Pancreas (tissue), 10 donors: ENCODE measurements around the gene VWA7. TPM values are rescaled to one million over a fixed set of nuclear protein-coding genes. Genes with fewer than 3 reads are reported as not detected.

Experiments used
- ATAC-seq, 4 donors: fragments of 200-7000 bp; cut with Tn5 transposase; one replicate each; pipeline versions ENCODE4 v1.8.0 to v1.9.1; 2020; ENCODE audit warnings: mild to moderate bottlenecking in 4 of 4, moderate library complexity in 4 of 4
- DNase-seq, 6 donors: peaks; one replicate each; pipeline ENCODE4 v3.0.0-alpha.2; 2020
- FAIRE-seq: peaks from 2 replicates; lab custom pipeline; 2012; peaks lifted over from hg19 to GRCh38; lab: Jason Lieb, UNC
- H3K27ac ChIP-seq, 4 donors: fragments of 200-600 bp; sonication (generic); 1 replicate in 3 of 4; 2 replicates in 1 of 4; pipeline versions ENCODE4 v1.5.0 to v1.8.0; 2020
- H3K27me3 ChIP-seq, 4 donors: fragments of 200-600 bp; one replicate each; pipeline ENCODE4 v1.8.0; 2021
- H3K36me3 ChIP-seq, 3 donors: fragments of 200-600 bp; sonication (generic) in 1 of 3; one replicate each; pipeline versions ENCODE4 v1.5.0 to v1.8.0; 2020 to 2021
- H3K4me1 ChIP-seq, 3 donors: fragments of 200-600 bp; one replicate each; pipeline ENCODE4 v1.8.0; 2021
- H3K4me3 ChIP-seq, 4 donors: fragments of 200-600 bp; sonication (generic) in 2 of 4; one replicate each; pipeline versions ENCODE4 v1.5.0 to v1.8.0; 2020 to 2021
- H3K9me3 ChIP-seq, 4 donors: fragments of 200-600 bp; one replicate each; pipeline ENCODE4 v1.8.0; 2021
- WGBS, 2 donors: extraction: QIAGEN DNeasy Blood & Tissue Kit; methylation state at CpG; one replicate each; pipeline ENCODE4 v1.1.7; 2013; 5-methylcytosine and 5-hydroxymethylcytosine counted together
- intact Hi-C, 3 donors: fragments of 100-400 bp; cut with DNase I; formaldehyde crosslinking; loops; one replicate each; pipeline versions ENCODE4 v1.11.1 to v1.14.2; 2022
- polyA plus RNA-seq, 2 donors: library from polyadenylated mRNA; stranded (reverse); fragments of 200-250 nt; gene quantifications; one replicate each; pipeline ENCODE4 v1.2.3, GENCODE V29; 2013
- total RNA-seq, 6 donors: library from RNA; stranded (reverse); fragmentation: NEBNext Ultra II Directional in 4 of 6; extraction: Animal tissue kit (Norgen Biotek cat#: 25700) in 4 of 6; gene quantifications; one replicate each; pipeline versions ENCODE4 v1.2.1 to v1.2.4, GENCODE V29; 2021 to 2023
- TF ChIP-seq, protein P1 (sequence below), 4 donors: fragments of 200-600 bp; sonication (generic) in 3 of 4; IDR thresholded peaks; one replicate each; pipeline versions ENCODE4 v1.5.0 to v1.8.0; 2021; ENCODE audit warnings: antibody characterized with exemption in 4 of 4
- donor health status: healthy with polysubstance abuse.
- donor health status: DM: no; HTN: no; CAD: no; lungs with moderate emphysema.
- donor health status: DM: no; HTN: no; CAD: no.
- donor health status: control.
- donor health status: control.
- donor health status: Bipolar disorder and iron deficiency.
- donor health status: DM: yes; HTN: yes; CAD: no.
- donor health status: DM: no; HTN: no; CAD: no.
- donor health status: DM: no; HTN: no; CAD: no.
- donor health status: DM: yes; HTN: yes; CAD: no.

The VWA7 gene
- total and polyA plus RNA-seq, 8 donors: 2.9 to 11.9 (median 4.8) TPM

GRCh38 chr6:31784098-31784925 is 7.2 kb upstream of the VWA7 start:
- no peaks in the 10 kb centered on the region for H3K27me3 ChIP-seq
- ATAC-seq (no peak), FAIRE-seq (no peak), DNase-seq (peak in 1 of 6 donors; percentile 53)
- no peaks in the 10 kb centered on the region for H3K9me3 ChIP-seq
- TF ChIP-seq, protein P1, sequence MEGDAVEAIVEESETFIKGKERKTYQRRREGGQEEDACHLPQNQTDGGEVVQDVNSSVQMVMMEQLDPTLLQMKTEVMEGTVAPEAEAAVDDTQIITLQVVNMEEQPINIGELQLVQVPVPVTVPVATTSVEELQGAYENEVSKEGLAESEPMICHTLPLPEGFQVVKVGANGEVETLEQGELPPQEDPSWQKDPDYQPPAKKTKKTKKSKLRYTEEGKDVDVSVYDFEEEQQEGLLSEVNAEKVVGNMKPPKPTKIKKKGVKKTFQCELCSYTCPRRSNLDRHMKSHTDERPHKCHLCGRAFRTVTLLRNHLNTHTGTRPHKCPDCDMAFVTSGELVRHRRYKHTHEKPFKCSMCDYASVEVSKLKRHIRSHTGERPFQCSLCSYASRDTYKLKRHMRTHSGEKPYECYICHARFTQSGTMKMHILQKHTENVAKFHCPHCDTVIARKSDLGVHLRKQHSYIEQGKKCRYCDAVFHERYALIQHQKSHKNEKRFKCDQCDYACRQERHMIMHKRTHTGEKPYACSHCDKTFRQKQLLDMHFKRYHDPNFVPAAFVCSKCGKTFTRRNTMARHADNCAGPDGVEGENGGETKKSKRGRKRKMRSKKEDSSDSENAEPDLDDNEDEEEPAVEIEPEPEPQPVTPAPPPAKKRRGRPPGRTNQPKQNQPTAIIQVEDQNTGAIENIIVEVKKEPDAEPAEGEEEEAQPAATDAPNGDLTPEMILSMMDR (IDR thresholded peaks at IDR 0.05): no peak
- H3K4me1 ChIP-seq: no peaks in the 10 kb centered on the region
- intact Hi-C loops: no loop called here
- WGBS, 2 donors: 91 to 92% methylated on average over 15 of the region's 15 CpGs
- no peak overlapping the region for H3K4me3 ChIP-seq
- H3K36me3 ChIP-seq: peaks cover 0 to 40% (median 32%) of the 10 kb centered on the region in 3 donors
- H3K27ac ChIP-seq: no peak overlapping the region

DNA sequence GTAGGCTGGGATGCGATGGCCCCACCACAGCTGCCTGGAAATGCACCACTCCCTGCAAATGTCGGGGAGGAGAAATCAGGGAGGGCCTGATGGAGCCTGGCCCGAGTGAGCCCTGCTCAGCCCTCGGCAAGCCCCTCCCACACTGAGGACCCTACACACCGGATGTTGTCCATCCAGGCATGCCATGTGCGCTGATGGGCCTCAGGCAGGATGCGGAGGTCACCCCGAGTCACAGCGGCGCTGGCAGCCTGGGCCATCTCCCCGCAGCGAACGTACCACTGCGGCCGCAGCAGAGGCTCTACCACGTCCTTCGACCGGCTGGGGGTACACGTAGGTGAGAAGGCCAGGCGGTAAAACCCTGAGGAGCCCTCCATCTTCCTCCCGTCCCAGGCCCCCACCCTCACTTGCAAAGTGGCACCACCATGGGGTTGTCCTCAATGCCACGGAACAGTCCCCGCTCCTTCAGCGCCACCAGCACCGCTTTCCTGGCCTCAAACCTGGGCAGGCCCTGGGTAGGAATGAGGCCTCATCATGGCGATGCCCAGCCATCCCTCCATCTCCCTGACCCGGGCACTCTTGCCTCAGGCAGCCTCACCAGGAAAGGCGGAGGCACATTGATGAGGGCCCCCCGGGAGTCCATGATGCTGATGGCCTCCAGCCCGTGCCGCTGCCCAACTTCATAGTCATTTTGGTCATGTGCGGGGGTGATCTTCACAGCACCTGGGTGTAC is 5.2 kb upstream of the VWA7 start:
- 93 to 96% methylated on average over 31 to 32 of the region's 32 CpGs for WGBS, 2 donors
- intact Hi-C loops: no loop called here
- DNase-seq: peak in 1 of 6 donors; percentile 74
- Histone ChIP-seq H3K9me3 (no peaks in the 10 kb centered on the region), H3K27ac (no peak overlapping the region), H3K4me1 (no peaks in the 10 kb centered on the region), H3K4me3 (no peak overlapping the region), H3K36me3 (peaks cover 0 to 43% (median 32%) of the 10 kb centered on the region in 3 donors), H3K27me3 (no peaks in the 10 kb centered on the region)
- ATAC-seq: no peak
- no peak for FAIRE-seq
- TF ChIP-seq, protein P1 (IDR thresholded peaks at IDR 0.05): no peak

- Histone ChIP-seq H3K27ac (no peak overlapping the region), H3K36me3 (peaks cover 0 to 43% (median 32%) of the 10 kb centered on the region in 3 donors), H3K9me3 (no peaks in the 10 kb centered on the region), H3K4me1 (peaks cover 5 to 6% (median 6%) of the 10 kb centered on the region in 3 donors), H3K27me3 (no peaks in the 10 kb centered on the region), H3K4me3 (no peak overlapping the region)
- peak in 1 of 6 donors; percentile 66 for DNase-seq
- 94 to 95% methylated on average over 23 of the region's 23 CpGs for WGBS, 2 donors
- TF ChIP-seq, protein P1 (IDR thresholded peaks at IDR 0.05): no peak
- ATAC-seq: no peak
- no peak for FAIRE-seq
- intact Hi-C loops: no loop called here
These were observed 4.4 kb upstream of the VWA7 start for GRCh38 chr6:31781244-31782125.

GRCh38 chr6:31780507-31781243 is 3.5 kb upstream of the VWA7 start:
- peak in 1 of 6 donors; percentile 54 for DNase-seq

More at GRCh38 chr6:31780507-31781243, 3.5 kb upstream of the VWA7 start:
- Histone ChIP-seq H3K27ac (no peak overlapping the region), H3K36me3 (peaks cover 0 to 43% (median 32%) of the 10 kb centered on the region in 3 donors), H3K4me3 (no peak overlapping the region), H3K9me3 (no peaks in the 10 kb centered on the region), H3K27me3 (no peaks in the 10 kb centered on the region), H3K4me1 (peaks cover 5 to 8% (median 6%) of the 10 kb centered on the region in 3 donors)
- TF ChIP-seq, protein P1 (IDR thresholded peaks at IDR 0.05): no peak
- intact Hi-C loops: no loop called here
- FAIRE-seq (no peak), ATAC-seq (no peak)
- 85 to 90% methylated on average over 20 of the region's 20 CpGs for WGBS, 2 donors
